COLO668 (cell line): ENCODE data around the gene FOXP1.

ENCODE experiments used
- DNase-seq: peaks from one replicate; lab custom pipeline; 2025; ENCODE audit not compliant: unreplicated experiment; lab: John Stamatoyannopoulos, UW

FOXP1 gene

DNA sequence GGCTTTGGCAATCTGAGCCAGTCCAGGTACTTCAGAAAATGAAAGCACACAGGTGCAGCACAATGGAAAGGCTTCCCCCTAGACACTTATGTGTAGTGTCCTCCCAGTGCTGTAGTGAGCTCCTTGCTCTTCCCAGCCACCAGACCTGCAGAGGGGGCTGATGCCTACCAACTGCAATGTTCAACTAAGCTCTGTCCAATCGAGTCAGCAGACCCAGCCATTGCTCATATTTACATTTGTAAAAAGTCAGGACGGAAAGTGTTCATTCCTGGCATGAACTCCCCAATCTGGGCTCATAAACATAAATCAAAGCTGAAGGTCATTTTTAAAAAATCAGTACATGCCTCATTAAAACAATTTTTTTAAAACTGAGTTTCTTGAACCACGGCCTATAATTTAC is 73.0 kb downstream of the FOXP1 start:
- no peak for DNase-seq

DNA sequence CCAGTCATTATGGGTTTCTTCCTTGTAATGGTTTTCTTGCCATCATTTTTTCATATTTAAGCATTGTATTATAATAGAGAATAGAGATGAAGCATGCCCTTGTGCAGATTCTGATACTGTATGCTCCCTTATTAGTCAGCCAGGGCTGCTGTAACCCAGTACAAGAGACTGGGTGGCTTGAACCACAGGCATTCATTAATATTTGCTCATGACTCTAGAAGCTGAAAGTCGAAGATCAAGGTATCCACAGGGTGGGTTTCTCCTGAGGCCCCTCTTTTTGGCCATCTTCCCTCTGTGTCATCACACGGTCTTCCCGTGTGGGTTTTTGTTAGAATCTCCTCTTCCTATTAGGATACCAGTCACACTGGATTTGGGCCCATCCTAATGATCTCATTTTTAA is 74.5 kb downstream of the FOXP1 start:
- DNase-seq: no peak

DNA sequence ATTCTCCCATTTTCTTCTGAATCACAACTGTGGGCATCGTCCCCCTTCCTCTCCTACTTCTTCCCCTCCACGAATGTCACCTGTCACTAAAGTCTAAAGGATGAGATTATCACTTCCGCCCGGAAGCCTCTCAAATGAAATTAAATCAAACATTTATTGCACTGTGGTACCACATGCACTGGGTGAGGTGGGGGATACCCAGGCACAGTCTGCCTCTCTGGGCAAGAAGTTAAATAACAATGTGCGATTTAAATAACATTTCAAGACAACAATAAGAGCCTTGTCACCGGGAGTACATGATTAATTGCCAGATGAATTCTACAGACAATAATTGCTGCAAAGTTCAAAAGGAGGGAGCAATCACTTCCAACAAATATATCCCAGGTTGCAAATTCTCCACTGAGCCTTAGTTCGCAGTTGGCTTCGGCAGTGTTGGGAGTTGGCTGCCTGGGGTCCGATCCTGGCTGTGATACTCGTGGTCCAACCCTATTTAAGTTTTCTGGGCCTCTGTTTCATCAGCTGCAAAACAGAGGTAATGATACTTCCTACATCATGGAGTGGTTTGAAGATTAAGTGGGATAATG is 77.7 kb downstream of the FOXP1 start:
- DNase-seq: no peak

DNA sequence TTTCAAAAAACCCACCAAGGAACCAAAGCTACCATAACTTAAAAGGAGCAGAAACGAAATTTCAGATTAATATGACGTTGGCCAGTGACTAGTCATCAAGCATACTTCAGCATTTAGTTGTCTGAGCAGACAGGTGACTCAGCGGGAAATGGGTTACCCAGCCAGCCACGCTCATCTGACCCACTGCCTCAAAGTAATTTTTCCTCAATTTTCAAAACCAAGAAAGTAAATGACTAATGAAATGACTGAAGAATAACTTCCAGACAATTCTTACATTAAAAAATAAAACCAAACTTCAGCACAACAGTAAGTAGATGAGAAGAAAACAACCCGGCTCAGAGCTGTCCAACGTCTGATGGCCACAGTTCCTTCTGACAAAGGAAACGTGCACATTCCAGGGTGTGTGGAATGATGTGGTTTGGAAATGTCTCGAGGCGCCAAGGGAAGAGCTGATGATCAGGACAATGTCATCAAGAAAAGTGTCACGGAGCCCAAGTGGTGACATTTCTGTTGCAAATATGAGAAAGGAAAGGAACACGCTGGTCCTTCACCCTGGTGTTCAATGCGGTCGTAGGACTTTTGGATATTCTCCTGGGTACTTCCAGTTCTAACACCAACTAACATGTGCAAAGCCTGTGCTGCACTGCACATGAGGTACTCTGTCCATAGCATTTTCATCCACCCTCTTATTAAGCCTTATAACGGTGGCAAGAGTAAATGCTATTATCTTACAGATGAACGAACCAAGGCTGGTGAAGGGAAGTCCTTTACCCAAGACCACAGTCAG is 79.1 kb downstream of the FOXP1 start:
- no peak for DNase-seq

DNA sequence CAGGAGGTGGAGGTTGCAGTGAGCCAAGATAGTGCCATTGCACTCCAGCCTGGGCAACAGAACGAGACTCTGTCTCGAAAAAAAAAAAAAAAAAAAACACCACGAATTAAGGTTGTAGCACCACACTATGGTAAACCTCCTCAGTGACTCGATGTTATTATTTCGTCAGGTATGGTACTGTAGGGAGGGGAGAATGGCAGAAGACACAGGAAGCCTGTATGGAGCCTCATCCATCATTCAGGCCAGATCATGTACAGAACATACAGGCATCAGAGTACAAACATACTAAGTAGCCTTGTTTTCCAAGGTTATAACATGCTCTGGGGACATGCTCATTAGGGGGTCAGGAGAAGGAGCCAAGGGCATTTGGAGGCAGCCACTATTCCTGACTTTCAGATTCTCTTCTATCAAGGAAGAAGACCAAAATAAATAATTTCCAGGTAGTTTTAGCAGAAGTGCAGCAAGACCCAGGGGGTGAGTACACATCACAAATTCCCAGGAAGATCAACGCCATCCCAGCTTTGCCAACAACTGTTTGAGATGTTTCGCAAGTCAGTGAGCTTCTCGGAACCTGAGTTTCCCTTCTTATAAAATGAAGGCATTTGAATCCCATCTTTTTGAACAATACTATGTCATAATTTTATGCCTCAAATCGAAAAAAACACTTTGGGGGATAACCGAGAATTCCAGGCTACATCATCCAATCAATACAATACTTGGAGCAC is 79.8 kb downstream of the FOXP1 start:
- no peak for DNase-seq

DNA sequence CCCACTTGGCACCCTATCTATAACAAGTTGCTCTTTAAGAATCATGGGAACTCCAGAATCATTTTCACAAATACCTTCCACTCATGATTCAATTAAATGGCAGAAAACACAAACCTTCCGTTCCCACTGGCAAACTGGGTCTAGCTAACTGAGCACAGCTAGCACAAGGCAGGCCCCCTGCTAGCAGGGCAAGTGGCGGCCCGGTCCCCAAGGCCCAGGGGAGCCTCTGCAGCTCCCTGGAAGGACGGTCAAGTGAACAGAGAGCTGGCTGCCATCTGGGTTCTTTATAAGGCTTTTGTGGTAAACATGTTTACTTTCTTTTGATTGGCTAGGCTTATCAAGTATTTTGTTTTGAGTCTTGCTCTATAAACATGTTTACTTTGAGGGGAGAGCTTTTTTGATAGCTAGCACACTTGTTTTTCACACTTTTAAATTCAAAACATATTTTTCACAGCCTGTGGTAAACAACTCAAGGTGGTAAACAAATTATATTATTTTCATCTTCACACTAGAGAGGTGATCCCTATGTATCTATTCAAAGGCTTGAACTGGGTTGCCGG is 81.4 kb downstream of the FOXP1 start:
- DNase-seq: no peak

DNA sequence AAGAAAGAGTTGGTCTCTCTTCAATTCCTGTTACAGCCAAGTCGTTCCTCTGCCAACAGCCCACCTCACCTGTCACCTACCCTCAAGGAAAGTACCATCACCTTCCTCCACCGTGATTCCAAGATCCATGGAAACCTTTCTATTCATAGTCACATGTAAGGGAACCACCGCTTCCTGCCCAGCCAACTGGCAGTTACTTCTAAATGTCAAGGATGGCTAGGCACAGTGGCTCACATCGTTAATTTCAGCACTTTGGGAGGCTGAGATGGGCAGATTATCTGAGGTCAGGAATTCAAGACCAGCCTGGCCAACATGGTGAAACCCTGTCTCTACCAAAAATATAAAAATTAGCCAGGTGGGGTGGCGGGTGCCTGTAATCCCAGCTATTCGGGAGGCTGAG is 82.8 kb downstream of the FOXP1 start:
- DNase-seq: no peak

DNA sequence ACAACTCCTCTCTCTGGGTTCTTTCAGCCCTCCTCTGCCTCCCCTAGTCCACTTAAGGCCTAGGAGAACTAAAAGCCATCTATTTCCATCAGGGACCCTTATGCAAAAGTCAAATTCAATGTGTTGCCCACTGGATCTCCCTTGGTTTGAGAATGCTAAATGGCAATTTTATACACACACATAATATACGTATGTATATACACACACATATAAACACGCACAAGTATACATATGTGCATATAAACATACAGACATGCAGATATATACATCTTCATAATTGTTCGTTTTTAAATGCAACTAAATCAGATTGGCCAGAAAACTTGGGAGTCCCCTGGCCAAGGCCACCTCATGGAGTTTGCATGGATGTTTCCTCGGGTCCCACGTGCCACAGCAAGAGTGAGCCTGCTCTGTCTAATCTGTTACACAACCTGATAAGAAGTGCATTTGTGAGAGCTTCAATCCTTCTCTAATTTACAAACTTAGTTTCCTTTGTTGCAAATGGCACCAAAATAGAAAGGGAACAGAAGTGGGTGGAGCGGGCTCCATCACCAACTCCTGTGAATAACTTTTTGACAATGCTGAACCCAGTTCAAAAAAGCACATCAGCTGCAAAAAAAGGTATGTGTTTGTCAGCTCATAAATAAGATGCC is 84.2 kb downstream of the FOXP1 start:
- no peak for DNase-seq

DNA sequence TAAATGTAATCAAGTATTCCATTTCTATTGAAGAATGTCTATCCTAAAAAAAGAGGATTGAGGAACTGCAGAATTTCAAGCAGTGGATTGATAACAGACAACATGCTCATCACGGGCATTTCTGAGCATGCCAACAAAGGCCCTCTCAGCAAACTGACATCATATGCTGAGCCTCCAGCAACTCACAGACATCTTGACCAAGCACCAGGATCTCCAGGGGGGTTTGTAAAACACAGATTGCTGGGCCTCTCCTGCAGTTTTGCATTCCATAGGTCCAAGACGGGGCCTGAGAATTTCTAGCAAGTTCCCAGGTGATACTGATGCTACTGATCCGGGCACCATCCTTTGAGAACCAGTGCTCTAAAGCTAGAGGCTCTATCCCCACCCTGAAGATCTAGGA is 85.0 kb downstream of the FOXP1 start:
- DNase-seq: no peak

DNA sequence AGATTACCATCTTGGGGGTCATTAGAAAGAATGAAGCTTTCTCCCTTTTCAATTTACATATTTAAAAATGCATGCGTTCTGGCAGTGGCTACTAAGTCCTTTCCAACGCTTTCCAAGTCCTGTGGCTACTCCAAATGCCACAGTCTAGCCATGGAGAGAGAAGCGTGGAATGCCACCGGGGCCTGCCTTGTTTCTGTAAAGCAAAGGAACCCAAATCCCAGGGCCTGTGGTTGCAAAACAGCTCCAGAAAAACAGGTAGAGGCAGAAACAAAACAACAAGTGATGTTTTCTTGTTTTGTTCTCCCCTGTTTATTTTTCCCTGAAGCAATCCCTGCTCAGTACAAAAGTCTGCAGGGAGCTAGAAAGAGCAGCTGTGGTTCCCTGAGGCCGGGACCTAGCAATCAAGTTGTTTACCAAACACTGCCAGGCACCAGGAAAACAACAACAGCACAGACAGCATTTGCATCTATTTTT is 85.5 kb downstream of the FOXP1 start:
- DNase-seq: no peak

DNA sequence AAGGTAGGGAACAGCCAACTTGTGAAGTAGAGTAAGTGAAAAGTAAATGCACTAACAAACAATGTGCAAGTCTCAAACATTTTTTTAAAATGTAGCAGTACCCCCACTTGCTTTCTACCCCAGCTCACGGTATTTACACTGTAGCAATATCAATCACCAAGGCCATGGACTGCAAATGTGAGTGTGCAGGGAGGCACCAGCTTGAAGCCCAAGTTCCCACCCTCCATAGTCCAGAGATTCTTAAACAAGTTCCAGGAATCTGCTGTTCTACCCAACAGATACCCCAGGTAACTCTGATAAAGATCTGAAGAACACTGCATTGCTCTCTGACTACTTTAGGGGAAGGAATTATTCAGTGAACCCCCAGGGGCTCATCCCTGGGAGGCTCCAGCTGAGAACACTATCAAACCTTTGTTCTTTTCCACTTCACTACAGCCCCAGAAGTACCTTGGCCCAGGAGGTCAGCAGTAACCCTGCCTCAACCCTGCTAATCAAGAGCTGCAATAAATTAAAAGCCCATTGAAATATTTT is 86.1 kb downstream of the FOXP1 start:
- no peak for DNase-seq

DNA sequence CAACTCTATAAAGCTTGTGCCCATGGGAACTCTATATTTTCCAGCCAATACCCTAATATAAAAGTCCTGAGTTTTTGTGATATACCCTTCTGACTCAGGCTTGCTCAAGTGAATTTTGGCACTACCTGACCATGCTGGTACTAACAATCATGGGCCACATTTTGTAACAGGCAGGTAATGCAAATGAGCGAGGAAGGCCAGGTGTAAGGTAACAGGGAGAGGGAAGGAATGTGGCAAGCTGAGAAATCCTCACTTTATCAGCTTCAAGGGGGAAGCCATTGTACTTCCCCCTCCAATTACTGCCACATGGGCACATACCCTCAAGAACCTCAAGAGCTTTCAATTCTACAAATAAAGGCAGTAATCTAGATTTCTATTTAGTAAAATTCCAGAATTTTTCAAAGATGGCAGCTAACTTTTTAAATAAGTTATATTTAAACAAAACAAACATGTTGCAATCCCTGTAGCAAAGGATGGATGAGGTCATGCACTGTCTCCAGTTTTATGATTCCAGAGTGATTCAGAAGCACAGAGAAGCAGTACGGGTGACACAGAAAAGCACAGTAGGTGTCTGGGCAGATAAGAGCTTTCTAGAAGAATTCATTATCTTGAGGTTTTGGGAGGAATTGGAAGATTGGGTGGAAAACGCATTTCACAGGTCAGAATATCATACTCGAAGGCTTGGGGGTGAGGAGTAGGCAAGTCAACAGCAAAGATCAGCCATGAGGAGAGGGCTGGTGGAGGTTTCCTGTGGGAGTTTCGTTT is 87.6 kb downstream of the FOXP1 start:
- no peak for DNase-seq

DNA sequence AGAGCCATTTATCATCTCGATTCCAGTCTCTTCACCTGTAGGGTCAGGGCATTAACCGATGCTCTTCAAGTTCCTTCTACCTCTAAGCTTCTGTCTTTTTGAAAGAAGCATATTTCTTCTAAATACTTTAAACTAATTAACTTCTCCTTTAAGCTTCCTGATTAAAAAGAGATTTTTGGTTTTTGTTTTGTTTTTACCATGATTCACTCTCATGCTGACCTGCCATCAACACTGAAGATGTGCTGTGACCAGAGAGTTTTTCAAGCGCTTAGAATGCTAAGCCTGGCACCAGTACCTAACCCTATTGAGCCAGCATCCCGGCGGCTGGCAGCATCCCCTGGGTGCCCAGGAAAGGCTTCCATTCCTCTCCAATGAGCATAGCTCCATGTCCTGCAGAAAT is 89.3 kb downstream of the FOXP1 start:
- no peak for DNase-seq

DNA sequence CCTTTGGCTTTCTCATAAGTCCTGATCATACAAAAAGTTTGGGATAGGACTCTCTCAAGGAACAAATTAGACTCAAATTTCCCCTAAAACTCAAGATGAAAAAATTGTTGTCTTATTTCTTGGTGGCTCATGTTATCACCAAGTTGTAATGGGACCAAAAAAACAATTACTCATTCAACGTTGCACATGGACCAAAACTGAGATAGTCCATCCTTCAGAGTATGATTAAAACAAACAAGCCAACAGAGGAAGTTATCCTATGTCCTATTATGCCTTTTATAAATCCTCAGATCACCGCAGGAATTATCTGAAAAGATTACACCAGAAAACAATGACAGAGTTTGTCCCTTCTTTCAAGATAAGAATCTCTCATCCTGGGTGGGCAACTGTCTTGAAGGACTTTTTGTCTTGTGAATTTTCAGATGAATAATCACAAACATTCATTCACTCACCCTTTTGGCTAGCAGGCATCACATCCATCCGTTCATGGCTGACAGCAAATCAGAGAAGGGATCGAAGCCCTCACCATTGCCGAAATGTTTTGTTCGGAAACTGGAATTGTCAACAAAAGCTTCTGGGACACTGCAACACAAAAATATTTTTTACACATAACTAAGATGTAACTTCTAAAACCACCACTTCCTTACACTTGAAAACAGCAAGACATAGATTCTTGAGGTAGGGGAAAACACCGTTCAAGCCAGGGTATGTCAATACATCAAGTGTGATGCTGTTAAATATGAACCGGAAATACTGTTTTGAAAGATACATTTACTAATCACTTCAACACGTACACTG is 90.4 kb downstream of the FOXP1 start:
- DNase-seq: no peak

DNA sequence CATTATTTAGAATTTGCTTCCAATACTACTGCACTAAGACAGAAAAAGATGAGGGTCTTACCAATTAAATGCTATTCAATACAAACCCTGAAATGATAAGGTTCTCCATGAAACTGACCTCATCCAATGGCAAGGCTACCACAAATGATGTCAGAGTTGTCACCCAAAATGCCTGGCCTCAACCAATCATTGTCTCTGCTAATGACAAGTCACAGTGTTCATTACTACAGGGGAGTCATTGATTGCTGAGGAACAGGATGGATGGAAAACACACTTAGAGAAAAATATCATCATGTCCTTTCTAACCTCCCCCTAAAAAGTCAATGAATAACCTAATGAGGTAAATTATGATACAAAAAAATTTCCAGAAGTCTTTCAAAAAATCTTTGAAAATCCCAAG is 91.0 kb downstream of the FOXP1 start:
- DNase-seq: no peak

DNA sequence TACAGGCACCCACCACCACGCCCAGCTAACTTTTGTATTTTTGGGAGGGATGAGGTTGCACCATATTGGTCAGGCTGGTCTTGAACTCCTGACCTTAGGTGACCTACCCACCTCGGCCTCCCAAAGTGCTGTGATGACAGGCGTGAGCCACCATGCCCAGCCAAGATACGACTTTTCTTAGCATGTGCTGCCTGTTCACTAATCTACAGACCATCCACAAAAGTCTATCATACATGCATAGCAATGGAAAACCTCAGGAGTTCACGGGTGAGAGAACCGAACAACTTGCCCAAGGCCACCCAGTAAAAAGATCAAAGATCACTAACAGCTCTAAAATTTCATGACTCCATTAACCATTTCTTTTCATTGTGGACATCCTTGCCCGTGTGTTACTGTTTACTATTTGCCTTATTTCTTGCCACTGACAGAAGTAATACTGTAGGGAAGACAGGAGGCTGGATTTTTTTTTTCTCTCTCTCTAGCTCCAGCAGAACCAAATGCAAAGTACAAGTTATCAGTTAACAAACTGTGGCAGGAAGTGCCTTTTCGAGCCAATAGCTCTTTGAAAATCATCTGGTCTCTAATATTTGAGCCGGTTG is 92.3 kb downstream of the FOXP1 start:
- no peak for DNase-seq

DNA sequence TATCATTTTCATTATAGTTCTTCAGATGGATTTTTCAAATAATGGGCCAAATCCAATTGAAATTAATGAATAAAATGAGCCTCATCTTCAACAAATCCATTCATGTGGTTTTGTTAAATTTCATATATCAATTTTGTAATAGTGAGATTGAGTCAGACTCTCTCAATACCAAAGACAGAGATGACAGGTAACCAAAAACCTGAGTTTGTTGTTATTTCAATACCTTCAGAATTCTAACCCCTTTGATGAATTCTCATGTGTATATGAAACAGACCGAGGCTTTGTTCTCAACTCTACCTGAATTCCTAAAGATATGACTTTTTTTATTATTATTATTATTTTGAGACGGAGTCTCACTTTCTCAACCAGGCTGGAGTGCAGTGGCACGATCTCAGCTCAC is 92.8 kb downstream of the FOXP1 start:
- DNase-seq: no peak

DNA sequence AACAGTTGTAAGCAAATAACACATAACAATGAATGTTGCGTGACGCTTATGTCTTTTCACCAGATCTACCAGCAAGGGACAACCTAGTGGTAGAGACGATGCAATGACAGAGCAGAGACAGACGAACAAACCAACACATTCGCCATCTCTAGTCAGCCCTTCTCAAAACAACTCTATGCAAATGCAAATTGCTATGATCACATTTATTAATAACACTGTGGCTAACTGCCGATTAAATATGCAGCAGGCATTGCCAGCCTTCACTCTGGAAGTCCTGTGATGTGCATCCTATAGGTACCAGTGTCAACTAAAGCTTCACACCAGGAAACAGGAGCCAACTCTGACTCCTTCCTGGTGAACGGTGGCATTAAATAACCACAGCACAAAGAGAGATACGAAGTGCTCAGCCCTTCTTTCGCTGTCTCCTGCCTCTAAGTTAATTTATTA is 94.2 kb downstream of the FOXP1 start:
- DNase-seq: no peak

DNA sequence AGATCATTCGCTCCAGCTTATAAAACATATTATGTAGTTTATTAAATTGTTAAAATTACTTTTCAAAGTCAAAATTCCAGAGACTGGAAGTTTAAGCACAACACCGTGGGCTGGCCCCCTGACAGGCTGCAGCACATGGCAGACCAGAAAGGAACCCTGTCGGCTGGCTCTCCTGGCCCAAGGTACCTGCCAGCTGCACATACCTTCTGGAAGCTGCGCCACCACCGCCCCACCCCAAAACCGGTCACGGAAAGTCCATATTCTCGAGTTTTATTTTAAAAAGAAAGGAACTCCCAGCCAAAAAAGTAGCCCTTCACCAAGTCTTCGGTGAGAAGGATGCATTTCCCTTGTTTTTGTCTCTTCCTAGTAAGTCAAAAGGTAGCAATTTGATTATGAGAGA is 94.6 kb downstream of the FOXP1 start:
- DNase-seq: no peak
